DLD1 (cell line): ENCODE measurements around the gene ZFPM1.
"Not testable (repeated sequence)": the region's sequence is repeated elsewhere in the genome, so short reads cannot be mapped to it uniquely, and the experiment has no call there.

ENCODE experiments used
- in situ Hi-C: cut with HindIII; loops from 2 replicates; pipeline ENCODE4 v1.10.0; 2017; ENCODE audit warnings: low sequenced_read_pairs

Gene ZFPM1

DNA sequence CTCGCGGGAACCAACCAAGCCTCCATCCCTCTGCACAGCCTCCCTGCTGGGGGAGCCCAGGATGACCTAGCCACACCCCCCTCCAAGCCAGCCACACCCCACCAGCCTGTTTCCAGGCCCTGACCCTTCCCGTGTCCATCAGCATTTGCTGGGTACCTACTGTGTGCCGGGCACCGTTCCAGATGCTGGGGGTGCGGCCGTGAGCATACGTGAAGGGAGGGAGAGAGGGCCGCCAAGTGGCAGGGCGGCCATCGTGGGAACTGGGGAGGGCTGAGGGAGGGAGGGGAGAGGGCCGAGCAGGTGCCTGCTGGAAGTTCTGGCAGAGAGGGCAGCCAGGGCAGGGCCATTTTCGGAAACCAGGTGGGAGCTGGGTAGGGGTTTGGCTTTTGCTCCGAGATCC lies 23.1 kb downstream of the ZFPM1 start:
- in situ Hi-C loops: no loop called here

DNA sequence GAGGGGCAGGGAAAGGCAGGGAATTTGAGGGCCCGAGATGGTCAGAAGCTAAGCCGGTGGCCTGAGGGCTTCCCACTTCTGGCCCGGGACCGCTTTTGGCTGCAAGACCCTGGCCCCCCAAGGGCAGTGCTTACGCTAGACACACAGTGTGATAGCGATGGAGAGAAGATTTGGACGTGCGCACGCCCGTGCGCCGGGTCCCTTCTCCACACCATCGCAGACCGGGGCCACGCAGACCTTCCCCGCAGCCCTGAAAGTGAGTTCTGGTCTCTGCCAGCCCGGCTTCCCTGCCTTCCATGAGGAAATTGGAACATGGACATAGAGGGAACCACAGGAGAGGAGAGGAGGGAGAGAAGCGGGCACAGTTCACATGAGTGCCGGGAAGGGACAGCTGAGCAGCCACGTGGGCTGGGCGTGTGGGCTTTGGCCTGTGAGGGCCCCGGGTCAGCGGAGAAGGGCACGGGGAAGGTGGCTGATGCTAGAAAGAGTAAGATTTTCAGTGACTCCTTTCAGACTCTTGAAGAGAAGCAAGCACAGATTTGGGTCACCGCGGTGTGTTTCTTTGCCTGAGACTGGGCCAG lies 23.8 kb downstream of the ZFPM1 start:
- in situ Hi-C loops: no loop called here

DNA sequence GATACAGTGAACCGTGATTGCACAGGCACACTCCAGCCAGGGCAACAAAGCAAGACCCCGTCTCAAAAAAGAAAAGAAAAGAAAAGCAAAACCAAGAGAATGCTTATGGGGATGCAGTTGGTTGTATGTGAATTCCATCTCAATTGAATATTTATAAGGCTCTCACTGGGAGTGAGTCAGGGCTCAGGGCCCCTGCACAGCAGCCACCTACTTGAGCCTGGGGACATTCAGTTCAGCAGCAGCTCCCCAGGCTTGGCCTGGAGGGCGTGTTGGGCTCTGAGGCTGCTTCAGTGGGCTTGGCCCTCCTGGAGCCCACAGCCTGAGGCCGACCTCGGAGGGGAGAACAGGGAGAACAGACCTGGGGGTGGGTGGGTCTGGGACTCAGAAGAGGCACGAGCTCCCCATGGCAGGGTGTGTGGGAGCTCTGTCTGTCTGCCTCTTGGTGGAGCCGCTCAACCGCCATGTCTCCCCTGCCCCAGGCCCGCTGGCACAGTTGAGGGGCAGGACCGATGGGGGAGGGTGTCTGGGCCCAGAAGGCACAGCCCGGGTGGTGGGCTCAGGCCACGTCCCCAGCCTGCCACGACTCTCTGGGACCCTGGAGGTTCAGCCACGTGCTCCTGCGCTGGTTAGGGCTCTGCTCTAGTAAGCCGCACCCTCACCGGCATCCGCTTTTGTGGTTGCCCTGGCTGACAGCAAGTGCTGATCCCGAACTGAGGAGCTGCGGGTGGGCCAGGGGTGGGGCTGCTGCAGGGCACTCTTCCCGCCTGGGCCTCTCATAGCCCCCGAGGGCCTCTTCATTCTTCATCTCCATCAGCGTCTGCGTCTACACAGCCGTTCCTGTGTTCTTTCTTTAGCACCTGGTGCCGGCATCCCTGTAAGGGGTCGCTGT lies 24.8 kb downstream of the ZFPM1 start:
- in situ Hi-C loops: no loop called here

DNA sequence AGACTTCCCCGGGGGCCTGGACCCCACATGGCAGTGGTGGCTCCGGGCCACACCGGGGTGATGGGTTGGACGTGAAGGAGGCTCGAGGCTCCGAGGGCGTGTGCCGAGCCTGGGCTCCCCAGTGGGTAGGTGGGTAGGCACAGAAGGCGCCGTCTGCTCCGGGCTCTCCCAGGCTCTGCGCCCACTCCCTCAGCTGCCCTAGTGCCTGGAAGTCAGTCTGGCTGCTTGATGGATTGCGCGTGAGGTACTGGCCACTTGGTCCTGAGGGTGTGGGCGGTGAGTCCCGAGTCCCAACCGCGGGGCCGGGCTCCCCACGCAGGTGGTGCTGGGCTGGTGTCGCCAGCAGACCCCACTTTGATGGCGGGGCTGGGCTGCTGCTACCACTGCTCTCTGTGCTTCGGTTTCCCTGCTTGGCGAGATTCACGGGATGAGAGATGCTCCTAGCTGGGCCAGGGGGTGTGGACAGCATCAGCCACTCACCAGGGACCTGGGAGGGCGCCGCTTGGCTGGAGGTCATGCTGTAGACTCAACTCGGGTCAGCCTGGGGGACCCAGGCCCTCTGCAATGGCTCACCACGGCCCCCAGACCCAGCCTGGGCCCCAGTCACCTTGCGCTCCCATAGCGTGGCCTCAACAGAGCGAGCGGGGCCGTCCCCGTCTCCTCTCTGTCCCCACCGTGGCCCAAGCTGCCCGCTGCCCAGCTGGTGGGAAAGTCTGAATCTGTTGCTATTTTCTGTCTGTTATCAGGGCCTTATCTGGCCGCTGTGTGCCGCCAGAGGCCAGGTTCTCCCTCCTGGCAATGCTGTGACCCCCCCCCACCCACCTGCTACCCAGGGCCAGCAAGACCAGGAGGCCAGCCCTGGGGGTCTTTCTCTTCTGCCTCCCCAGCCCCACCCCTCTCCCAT lies 26.1 kb downstream of the ZFPM1 start:
- in situ Hi-C loops: no loop called here

DNA sequence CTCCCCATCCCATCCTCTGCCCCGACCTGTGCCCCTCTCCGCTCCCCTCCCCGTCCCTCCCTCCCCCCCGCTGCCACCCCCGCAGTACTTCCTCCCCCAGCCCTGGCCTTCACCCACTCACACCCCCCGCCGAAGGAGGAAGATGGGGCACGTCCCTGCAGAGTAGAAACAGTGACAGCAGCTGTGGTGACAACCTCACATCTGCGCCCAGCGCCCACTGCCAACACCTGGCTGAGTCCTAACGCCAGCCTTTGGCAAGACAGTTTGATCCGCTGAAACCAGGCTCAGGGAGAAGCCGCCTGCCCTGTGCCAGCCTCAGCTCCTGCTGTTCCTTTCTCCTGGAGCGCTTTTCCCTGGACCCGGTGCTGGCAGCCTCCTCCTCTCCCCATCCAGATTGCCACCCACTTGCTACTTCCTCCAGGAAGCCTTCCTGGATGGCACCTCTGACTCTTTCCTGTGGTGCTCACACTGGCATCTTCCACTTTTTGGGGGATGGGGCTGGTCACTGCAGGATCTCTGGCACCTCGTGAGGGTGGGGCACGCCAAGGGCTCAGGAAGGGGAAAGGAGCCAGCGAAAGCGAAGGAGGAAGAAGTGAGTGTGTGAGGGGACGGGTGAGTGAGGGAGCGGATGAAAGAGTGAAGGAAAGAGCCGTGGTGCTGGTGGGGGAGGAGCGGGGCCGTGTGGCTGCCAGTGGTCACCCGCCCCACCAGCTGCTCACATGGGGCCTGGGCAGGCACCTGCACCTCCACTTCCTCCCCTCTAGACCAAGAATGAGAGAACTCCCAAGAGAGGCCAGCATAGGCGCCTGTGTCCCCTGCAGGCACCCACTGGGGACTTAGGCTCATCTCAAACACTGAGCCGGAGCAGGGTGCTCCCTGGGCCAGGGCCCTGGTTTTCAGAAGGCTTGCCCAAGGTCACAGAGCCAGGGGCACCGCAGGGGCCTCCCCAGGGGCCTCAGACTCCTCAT lies 27.0 kb downstream of the ZFPM1 start:
- in situ Hi-C loops: no loop called here

DNA sequence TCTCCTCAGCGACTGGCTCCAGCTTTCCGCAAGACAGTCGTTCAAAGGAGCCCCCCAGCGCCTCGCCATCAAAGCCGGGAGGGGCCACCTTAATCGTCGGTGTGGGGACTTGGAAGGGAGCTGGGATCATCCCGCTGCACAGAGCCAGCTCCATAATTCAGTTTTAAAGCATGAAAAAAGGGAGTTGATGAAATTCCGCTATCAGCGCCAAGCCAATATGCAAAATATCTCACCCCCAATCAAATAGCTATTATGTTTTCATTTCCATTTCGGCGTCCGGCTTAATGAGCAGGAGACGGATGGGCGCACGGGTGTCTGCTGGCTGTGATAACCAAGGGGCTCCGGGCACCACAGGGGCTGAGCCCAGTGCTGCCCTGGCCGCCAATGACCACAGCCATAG lies 27.7 kb downstream of the ZFPM1 start:
- in situ Hi-C loops: no loop called here

GRCh38 chr16:88481851-88482250 lies 28.8 kb downstream of the ZFPM1 start:
- in situ Hi-C loops: no loop called here

GRCh38 chr16:88482630-88483391 lies 29.7 kb downstream of the ZFPM1 start:
- in situ Hi-C loops: no loop called here

GRCh38 chr16:88483392-88483641 lies 30.2 kb downstream of the ZFPM1 start:
- in situ Hi-C loops: no loop called here

DNA sequence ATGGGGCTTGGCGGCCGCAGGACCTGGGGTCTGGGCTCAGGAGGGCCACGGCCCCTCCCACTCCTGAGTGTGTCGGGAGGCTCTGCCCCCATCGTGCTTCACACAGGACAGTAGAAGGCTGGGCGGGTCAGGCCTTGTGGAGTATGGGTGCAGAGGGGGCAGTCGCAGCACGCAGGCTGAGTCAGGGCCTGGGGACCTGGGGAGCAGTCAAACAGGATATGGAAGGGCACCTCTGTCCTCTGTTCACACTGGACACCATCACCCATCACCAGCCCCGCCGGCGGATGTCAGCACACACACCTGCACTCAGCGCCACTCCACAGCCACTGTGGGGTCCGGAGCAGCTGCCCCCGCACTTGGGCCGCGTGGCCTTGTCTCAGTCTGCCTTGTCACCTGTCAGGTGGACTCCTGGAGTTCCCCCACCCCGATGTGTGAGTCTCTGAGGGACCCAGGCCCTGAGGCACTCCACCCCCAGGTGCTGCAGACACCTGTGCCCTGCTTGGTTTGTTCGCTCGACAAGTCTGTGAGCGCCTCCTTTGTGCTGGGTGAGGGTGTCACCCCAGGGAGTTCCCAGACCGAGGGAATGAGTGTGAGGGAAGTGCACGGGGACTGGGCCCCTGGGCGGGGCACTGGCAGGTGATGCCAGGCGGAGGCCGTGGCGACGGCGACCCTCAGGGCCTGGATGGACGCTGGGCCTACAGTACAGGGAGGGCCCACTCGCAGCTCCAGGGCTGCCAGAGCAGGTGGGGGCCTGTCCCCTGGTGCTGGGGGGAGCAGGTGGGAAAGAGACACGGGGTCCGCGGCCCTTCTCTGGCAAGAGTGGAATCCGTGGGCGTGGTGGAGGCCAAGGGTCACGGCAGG lies 31.7 kb downstream of the ZFPM1 start:
- in situ Hi-C loops: no loop called here

DNA sequence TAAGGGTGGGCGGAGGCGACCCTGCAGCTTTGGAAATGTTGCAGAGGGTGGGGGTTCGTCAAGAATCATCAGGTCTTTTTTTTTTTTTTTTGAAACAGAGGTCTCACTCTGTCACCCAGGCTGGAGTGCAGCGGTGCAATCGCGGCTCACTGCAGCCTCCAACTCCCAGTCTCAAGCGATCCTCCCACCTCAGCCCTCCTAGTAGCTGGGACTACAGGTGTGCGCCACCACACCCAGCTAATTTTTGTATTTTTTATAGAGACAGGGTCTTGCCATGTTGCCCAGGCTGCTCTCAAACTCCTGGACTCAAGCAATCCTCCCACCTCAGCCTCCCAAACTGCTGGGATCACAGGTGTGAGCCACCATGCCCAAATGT lies 32.3 kb downstream of the ZFPM1 start:
- in situ Hi-C loops: not testable (repeated sequence)

DNA sequence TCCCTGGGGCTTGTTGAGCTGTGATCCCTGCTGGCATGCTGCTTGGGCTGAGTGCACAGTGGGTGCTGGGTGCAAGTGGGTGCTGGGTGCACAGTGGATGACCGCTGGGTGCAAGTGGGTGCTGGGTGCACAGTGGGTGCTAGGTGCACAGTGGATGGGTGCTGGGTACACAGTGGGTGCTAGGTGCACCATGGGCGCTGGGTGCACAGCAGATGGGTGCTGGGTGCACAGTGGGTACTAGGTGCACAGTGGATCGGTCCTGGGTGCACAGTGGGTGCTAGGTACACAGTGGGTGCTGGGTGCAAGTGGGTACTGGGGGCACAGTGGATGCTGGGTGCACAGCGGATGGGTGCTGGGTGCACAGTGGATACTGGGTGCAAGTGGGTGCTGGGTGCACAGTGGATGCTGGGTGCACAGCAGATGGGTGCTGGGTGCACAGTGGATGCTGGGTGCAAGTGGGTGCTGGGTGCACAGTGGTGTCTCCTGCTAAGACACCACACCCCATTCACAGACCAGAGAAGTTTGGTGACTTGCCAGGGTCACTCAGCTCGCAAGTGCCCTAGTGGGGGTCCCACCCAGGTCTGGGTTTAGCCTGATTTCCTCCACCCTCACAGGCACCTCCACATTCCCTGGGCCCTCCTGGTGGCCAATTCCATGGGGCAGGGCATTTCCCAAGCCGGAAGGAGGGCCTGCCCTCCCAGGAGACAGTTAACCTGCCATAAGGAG lies 33.5 kb downstream of the ZFPM1 start:
- in situ Hi-C loops: no loop called here

DNA sequence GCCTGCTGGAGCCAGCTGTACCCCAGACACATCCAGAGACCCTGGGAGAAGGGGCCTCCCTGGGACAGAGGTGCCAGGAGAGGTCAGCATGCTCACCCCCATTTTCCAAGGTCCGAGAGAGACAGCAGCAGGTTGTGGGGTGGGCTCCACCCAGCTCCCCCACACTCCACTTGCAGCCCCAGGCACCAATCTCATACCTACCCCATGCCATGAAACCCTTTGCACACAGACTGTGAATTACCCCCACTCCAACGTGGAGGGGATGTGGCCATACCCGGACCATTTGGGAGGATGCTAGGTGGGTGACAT lies 34.0 kb downstream of the ZFPM1 start:
- in situ Hi-C loops: no loop called here

DNA sequence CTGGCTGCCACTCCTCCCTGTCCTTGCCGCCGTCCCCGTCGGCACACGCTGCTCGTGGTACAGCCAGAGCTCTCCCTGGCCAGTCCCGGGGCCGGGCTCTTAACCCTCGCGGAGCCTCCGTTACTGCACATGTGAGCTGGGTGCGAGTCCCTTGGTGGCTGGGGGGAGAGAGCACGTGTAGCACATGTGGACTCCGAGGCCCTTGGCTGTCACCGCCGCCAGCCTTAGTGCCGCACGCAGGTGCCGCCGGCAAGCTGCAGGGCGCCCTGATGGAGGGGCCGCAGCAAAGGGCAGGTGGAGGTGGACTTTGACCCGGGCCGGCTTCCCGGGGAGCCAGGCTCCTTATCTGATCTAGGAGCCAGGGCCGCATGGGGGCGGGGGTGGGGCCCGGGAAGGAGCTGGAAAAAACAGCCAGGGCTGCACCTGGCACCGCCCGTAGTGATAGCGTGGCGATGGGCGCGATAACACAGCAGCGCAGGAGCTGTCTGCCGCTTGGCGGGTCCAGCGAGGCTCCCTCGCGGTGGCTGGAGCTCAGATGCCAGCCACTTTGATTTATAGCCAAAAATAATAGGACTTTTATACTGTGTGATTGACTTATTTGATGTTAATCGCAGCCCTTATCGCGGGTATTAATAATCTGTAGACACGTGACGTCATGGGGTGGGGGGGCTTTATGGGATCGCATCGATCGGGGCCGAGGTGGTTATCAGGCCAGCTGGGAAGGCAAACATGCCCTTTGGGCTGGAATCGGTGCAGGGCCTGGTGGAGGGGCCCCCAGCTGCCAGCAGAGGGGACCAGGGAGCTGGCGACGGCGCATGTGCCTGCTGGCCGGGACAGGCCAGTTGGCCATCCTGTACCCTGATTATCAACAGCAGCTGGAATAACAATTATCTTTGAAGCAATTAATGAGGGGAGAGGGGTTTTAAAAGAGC lies 35.1 kb downstream of the ZFPM1 start:
- in situ Hi-C loops: no loop called here

DNA sequence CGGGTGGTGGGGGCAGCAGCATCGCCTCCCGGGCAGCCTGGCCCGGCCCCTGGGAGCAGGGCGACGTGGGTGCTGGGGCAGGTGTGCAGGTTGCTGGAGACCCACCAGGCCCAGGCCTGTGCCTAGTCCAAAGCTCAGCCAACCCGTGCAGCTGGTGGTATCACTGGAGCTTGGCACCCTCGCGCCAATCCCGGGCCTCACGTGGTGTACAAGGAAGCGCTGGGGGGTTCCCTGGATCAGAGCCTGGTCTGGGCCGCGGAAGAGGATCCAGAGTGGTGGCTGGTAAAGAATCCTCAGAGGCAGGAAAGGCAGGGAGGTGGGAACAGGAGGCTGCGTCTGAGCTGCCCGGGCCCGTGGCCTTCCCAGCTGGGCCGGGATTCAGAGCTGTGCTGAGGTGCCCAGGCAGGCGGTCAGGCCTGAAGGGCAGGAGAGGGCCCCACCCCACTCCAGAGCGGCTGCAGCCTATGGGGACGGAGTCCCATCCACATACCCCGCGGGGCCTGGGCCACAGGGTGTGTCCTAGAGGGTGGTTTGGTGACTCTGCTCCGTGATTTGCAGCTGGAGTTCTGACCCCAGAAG lies 36.2 kb downstream of the ZFPM1 start:
- in situ Hi-C loops: no loop called here

GRCh38 chr16:88491001-88491559 lies 38.0 kb downstream of the ZFPM1 start:
- in situ Hi-C loops: no loop called here
